GM12891 (cell line): ENCODE data around the gene NDUFS7.

Source experiments
- POLR2A ChIP-seq: IDR thresholded peaks from 2 replicates; pipeline ENCODE4 v1.6.1; 2011; ENCODE audit warnings: low read depth, low read length, control low read depth
- POLR2AphosphoS5 ChIP-seq: IDR thresholded peaks from 2 replicates; pipeline ENCODE4 v1.6.1; 2011; ENCODE audit warnings: low read depth, low read length, control low read depth

- TF ChIP-seq POLR2AphosphoS5 (no peak), POLR2A (no peak)
Observed at GRCh38 chr19:1440418-1440801, 56.7 kb downstream of the NDUFS7 start.
